HEK293 (cell line): ENCODE results near the gene GAS5.

Experiments
- BCL11B ChIP-seq: fragments of 450-650 bp; formaldehyde crosslinking; IDR thresholded peaks from 2 replicates; pipeline ENCODE4 v1.5.1; 2016; ENCODE audit warnings: low read depth, missing biosample characterization, missing genetic modification characterization
- BCL6B ChIP-seq: fragments of 450-650 bp; formaldehyde crosslinking; IDR thresholded peaks from 2 replicates; pipeline ENCODE4 v1.5.1; 2017; ENCODE audit warnings: missing biosample characterization, missing genetic modification characterization
- IKZF3 ChIP-seq: fragments of 450-650 bp; IDR thresholded peaks from 2 replicates; pipeline ENCODE4 v1.5.0; 2018; ENCODE audit warnings: missing biosample characterization, mild to moderate bottlenecking, missing genetic modification characterization, moderate library complexity
- KLF10 ChIP-seq: fragments of 450-650 bp; IDR thresholded peaks from 2 replicates; pipeline ENCODE4 v1.5.1; 2018; ENCODE audit warnings: missing biosample characterization, mild to moderate bottlenecking, missing genetic modification characterization
- REST ChIP-seq: fragments of 450-650 bp; formaldehyde crosslinking; IDR thresholded peaks from 2 replicates; pipeline ENCODE4 v1.5.1; 2016; ENCODE audit warnings: missing biosample characterization, missing genetic modification characterization
- WT1 ChIP-seq: fragments of 450-650 bp; formaldehyde crosslinking; IDR thresholded peaks from 2 replicates; pipeline ENCODE4 v1.5.1; 2016; ENCODE audit warnings: missing biosample characterization, missing genetic modification characterization
- ZBTB1 ChIP-seq: fragments of 450-650 bp; formaldehyde crosslinking; IDR thresholded peaks from 2 replicates; pipeline ENCODE4 v1.5.1; 2016; ENCODE audit warnings: missing biosample characterization, missing genetic modification characterization
- ZBTB20 ChIP-seq: fragments of 450-650 bp; formaldehyde crosslinking; IDR thresholded peaks from 2 replicates; pipeline ENCODE4 v1.5.1; 2016; ENCODE audit warnings: missing biosample characterization, missing genetic modification characterization
- ZBTB48 ChIP-seq: fragments of 450-650 bp; formaldehyde crosslinking; IDR thresholded peaks from 2 replicates; pipeline ENCODE4 v1.5.1; 2016; ENCODE audit warnings: missing biosample characterization, missing genetic modification characterization
- ZBTB7A ChIP-seq: fragments of 450-650 bp; formaldehyde crosslinking; IDR thresholded peaks from 2 replicates; pipeline ENCODE4 v1.5.1; 2016; ENCODE audit warnings: low read depth, missing biosample characterization, missing genetic modification characterization
- ZFP69B ChIP-seq: fragments of 450-650 bp; formaldehyde crosslinking; IDR thresholded peaks from 2 replicates; pipeline ENCODE4 v1.5.1; 2016; ENCODE audit warnings: missing biosample characterization, missing genetic modification characterization
- ZNF114 ChIP-seq: fragments of 450-650 bp; formaldehyde crosslinking; IDR thresholded peaks from 2 replicates; pipeline ENCODE4 v1.5.0; 2017; ENCODE audit warnings: missing biosample characterization, missing genetic modification characterization
- ZNF140 ChIP-seq: fragments of 450-650 bp; formaldehyde crosslinking; IDR thresholded peaks from 2 replicates; pipeline ENCODE4 v1.5.1; 2016; ENCODE audit warnings: missing biosample characterization, missing genetic modification characterization
- ZNF19 ChIP-seq: fragments of 450-650 bp; formaldehyde crosslinking; IDR thresholded peaks from 2 replicates; pipeline ENCODE4; 2016; ENCODE audit warnings: missing biosample characterization, missing genetic modification characterization, low read depth
- ZNF211 ChIP-seq: fragments of 450-650 bp; formaldehyde crosslinking; IDR thresholded peaks from 2 replicates; pipeline ENCODE4 v1.5.1; 2016; ENCODE audit warnings: low read depth, missing biosample characterization, missing genetic modification characterization
- ZNF221 ChIP-seq: fragments of 450-650 bp; formaldehyde crosslinking; IDR thresholded peaks from 2 replicates; pipeline ENCODE4 v1.5.1; 2017; ENCODE audit warnings: missing biosample characterization, missing genetic modification characterization, borderline replicate concordance
- ZNF266 ChIP-seq: fragments of 450-650 bp; formaldehyde crosslinking; IDR thresholded peaks from 2 replicates; pipeline ENCODE4 v1.5.1; 2016; ENCODE audit warnings: missing biosample characterization, missing genetic modification characterization, low read depth
- ZNF473 ChIP-seq: fragments of 450-650 bp; formaldehyde crosslinking; IDR thresholded peaks from 2 replicates; pipeline ENCODE4 v1.5.1; 2017; ENCODE audit warnings: missing biosample characterization, missing genetic modification characterization
- ZNF488 ChIP-seq: fragments of 450-650 bp; formaldehyde crosslinking; IDR thresholded peaks from 2 replicates; pipeline ENCODE4 v1.5.1; 2016; ENCODE audit warnings: missing biosample characterization, missing genetic modification characterization
- ZNF530 ChIP-seq: fragments of 450-650 bp; formaldehyde crosslinking; IDR thresholded peaks from 2 replicates; pipeline ENCODE4 v1.5.1; 2016; ENCODE audit warnings: low read depth, missing biosample characterization, missing genetic modification characterization
- ZNF549 ChIP-seq: fragments of 450-650 bp; IDR thresholded peaks from 2 replicates; pipeline ENCODE4 v1.5.1; 2018; ENCODE audit warnings: missing biosample characterization, missing genetic modification characterization, mild to moderate bottlenecking, inconsistent platforms, moderate library complexity
- ZNF555 ChIP-seq: fragments of 450-650 bp; formaldehyde crosslinking; conservative IDR thresholded peaks from 2 replicates; pipeline ENCODE4 v1.5.1; 2017; ENCODE audit warnings: missing biosample characterization, mild to moderate bottlenecking, missing genetic modification characterization, inconsistent platforms
- ZNF626 ChIP-seq: fragments of 450-650 bp; sonication (Bioruptor Pico); formaldehyde crosslinking; IDR thresholded peaks from 2 replicates; pipeline ENCODE4 v1.5.1; 2018; ENCODE audit warnings: missing biosample characterization, missing genetic modification characterization, inconsistent platforms
- ZNF701 ChIP-seq: fragments of 450-650 bp; formaldehyde crosslinking; IDR thresholded peaks from 2 replicates; pipeline ENCODE4 v1.5.1; 2016; ENCODE audit warnings: missing biosample characterization, missing genetic modification characterization
- ZNF785 ChIP-seq: fragments of 450-650 bp; formaldehyde crosslinking; IDR thresholded peaks from 2 replicates; pipeline ENCODE4 v1.5.1; 2016; ENCODE audit warnings: missing biosample characterization, missing genetic modification characterization
- ZNF791 ChIP-seq: fragments of 450-650 bp; formaldehyde crosslinking; IDR thresholded peaks from 2 replicates; pipeline ENCODE4 v1.5.1; 2016; ENCODE audit warnings: missing biosample characterization, missing genetic modification characterization
- ZNF830 ChIP-seq: fragments of 450-650 bp; IDR thresholded peaks from 2 replicates; pipeline ENCODE4 v1.5.0; 2018; ENCODE audit warnings: missing biosample characterization, missing genetic modification characterization, low read depth, mild to moderate bottlenecking, moderate library complexity
- TF ChIP-seq, protein P1 (sequence below): fragments of 450-650 bp; formaldehyde crosslinking; IDR thresholded peaks from 2 replicates; pipeline ENCODE4 v1.5.1; 2017; ENCODE audit warnings: missing biosample characterization, missing genetic modification characterization
- TF ChIP-seq, protein P2 (sequence below): fragments of 450-650 bp; formaldehyde crosslinking; IDR thresholded peaks from 2 replicates; pipeline ENCODE4 v1.5.1; 2016; ENCODE audit warnings: missing biosample characterization, missing genetic modification characterization
- TF ChIP-seq, protein P3 (sequence below): fragments of 450-650 bp; formaldehyde crosslinking; IDR thresholded peaks from 2 replicates; pipeline ENCODE4 v1.5.1; 2016; ENCODE audit warnings: missing biosample characterization, missing genetic modification characterization, low read depth

The GAS5 gene

DNA sequence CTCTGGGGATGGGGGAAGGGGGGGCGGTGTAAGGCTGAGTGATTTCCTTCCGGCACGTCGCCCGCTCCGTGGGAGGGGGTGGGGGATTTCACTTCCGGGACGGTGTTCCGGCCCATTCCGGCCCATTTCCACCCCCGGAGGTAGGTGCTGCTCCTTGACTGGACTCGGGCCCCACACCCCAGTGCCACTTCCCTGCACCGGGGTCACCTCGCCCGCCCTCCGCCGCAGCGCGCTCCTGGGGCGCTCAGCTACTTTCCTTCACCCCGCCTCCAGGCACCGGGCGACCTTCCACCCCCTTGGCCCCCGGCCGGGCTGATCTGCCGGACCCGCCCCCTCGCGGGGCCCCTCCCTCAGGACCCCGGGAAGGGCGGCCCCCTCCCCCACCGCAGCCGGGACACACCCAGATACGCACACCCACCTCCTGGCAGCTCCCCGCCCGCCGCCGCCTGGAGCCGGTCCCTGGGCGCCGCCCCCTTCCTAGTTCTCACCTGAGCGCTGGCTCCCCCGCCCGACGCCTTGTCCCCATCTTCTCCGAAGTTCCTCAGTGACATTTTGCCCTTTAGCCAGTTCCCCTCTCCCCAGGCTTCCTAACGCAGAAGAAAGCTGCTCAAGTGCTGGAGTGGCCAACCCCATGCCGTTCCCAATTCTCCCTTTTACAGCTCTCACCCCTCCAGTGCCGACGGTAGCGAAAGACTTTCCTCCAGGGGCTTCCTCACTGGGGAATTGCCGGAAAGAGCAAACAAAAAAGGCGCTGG lies 654 bp upstream of the GAS5 start, which contains the start of gene ZBTB37 (continued):
- TF ChIP-seq ZNF701 (tag by site-specific recombination) (no peak), REST (no peak; the same call in 1 of the 2 replicates), ZNF19 (tag by site-specific recombination) (no peak), ZNF140 (tag by site-specific recombination) (no peak), BCL6B (tag by site-specific recombination) (no peak), ZNF530 (no peak), ZBTB7A (peak; percentile 53; the same call in 1 of the 2 replicates), KLF10 (tag by site-specific recombination) (peak; percentile 99), ZNF114 (tag by site-specific recombination) (no peak), ZNF785 (tag by site-specific recombination) (no peak), IKZF3 (no peak), ZNF830 (tag by site-specific recombination) (no peak), ZFP69B (tag by site-specific recombination) (peak; percentile 89), ZNF211 (tag by site-specific recombination) (no peak), ZNF221 (no peak), ZNF549 (tag by site-specific recombination) (no peak), ZNF626 (no peak), ZNF488 (tag by site-specific recombination) (no peak), ZBTB48 (tag by site-specific recombination) (peak; percentile 82; the same call in 1 of the 2 replicates), ZNF555 (no peak), BCL11B (peak; percentile 100), ZNF266 (tag by site-specific recombination) (no peak), ZNF473 (no peak), ZBTB20 (tag by site-specific recombination) (peak; percentile 64; the same call in 1 of the 2 replicates), ZBTB1 (tag by site-specific recombination) (no peak), ZNF791 (tag by site-specific recombination) (no peak), WT1 (tag by site-specific recombination) (peak; percentile 41; the same call in 1 of the 2 replicates)
- TF ChIP-seq, protein P1, sequence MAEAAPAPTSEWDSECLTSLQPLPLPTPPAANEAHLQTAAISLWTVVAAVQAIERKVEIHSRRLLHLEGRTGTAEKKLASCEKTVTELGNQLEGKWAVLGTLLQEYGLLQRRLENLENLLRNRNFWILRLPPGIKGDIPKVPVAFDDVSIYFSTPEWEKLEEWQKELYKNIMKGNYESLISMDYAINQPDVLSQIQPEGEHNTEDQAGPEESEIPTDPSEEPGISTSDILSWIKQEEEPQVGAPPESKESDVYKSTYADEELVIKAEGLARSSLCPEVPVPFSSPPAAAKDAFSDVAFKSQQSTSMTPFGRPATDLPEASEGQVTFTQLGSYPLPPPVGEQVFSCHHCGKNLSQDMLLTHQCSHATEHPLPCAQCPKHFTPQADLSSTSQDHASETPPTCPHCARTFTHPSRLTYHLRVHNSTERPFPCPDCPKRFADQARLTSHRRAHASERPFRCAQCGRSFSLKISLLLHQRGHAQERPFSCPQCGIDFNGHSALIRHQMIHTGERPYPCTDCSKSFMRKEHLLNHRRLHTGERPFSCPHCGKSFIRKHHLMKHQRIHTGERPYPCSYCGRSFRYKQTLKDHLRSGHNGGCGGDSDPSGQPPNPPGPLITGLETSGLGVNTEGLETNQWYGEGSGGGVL (tag by site-specific recombination), result peak; percentile 96
- TF ChIP-seq, protein P2, sequence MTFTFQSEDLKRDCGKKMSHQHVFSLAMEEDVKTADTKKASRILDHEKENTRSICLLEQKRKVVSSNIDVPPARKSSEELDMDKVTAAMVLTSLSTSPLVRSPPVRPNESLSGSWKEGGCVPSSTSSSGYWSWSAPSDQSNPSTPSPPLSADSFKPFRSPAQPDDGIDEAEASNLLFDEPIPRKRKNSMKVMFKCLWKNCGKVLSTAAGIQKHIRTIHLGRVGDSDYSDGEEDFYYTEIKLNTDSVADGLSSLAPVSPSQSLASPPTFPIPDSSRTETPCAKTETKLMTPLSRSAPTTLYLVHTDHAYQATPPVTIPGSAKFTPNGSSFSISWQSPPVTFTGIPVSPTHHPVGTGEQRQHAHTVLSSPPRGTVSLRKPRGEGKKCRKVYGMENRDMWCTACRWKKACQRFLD, result no peak
- TF ChIP-seq, protein P3, sequence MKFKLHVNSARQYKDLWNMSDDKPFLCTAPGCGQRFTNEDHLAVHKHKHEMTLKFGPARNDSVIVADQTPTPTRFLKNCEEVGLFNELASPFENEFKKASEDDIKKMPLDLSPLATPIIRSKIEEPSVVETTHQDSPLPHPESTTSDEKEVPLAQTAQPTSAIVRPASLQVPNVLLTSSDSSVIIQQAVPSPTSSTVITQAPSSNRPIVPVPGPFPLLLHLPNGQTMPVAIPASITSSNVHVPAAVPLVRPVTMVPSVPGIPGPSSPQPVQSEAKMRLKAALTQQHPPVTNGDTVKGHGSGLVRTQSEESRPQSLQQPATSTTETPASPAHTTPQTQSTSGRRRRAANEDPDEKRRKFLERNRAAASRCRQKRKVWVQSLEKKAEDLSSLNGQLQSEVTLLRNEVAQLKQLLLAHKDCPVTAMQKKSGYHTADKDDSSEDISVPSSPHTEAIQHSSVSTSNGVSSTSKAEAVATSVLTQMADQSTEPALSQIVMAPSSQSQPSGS (tag by site-specific recombination), result no peak
